NCI-H187 (cell line): ENCODE results near the gene ATP8A2.
"Not testable (repeated sequence)": the region's sequence is repeated elsewhere in the genome, so short reads cannot be mapped to it uniquely, and the experiment has no call there.

Source experiments
- DNase-seq, 2 experiments: peaks; one replicate each; lab custom pipeline; 2025; lab: John Stamatoyannopoulos, UW

ATP8A2 gene

GRCh38 chr13:25922376-25922775 lies 550.6 kb downstream of the ATP8A2 start:
- DNase-seq = no peak

GRCh38 chr13:25923217-25924085 lies 551.7 kb downstream of the ATP8A2 start:
- DNase-seq = no peak

GRCh38 chr13:25927363-25927762 lies 555.6 kb downstream of the ATP8A2 start:
- DNase-seq = no peak

GRCh38 chr13:25927932-25928331 lies 556.2 kb downstream of the ATP8A2 start:
- no peak for DNase-seq

- no peak for DNase-seq
Measured at GRCh38 chr13:25928941-25929505, 557.2 kb downstream of the ATP8A2 start.

- no peak for DNase-seq
Measured at GRCh38 chr13:25929816-25930215, 558.0 kb downstream of the ATP8A2 start.

GRCh38 chr13:25930653-25931052 lies 558.9 kb downstream of the ATP8A2 start:
- DNase-seq = no peak

GRCh38 chr13:25932365-25932764 lies 560.6 kb downstream of the ATP8A2 start:
- no peak for DNase-seq

GRCh38 chr13:25933520-25933919 lies 561.7 kb downstream of the ATP8A2 start:
- no peak for DNase-seq

- DNase-seq = no peak
Measured at GRCh38 chr13:25934127-25934526, 562.4 kb downstream of the ATP8A2 start.

- no peak for DNase-seq
Measured at GRCh38 chr13:25939961-25940687, 568.4 kb downstream of the ATP8A2 start.

- DNase-seq = no peak
Measured at GRCh38 chr13:25943081-25943480, 571.3 kb downstream of the ATP8A2 start.

GRCh38 chr13:25943658-25944057 lies 571.9 kb downstream of the ATP8A2 start:
- DNase-seq = no peak

- no peak for DNase-seq
Measured at GRCh38 chr13:25945596-25945995, 573.8 kb downstream of the ATP8A2 start.

GRCh38 chr13:25946321-25946720 lies 574.5 kb downstream of the ATP8A2 start:
- no peak for DNase-seq

GRCh38 chr13:25948910-25949309 lies 577.1 kb downstream of the ATP8A2 start:
- no peak for DNase-seq

- DNase-seq = no peak
Measured at GRCh38 chr13:25951831-25952230, 580.1 kb downstream of the ATP8A2 start.

- not testable (repeated sequence) for DNase-seq
Measured at GRCh38 chr13:25954080-25954479, 582.3 kb downstream of the ATP8A2 start.

- DNase-seq = not testable (repeated sequence)
Measured at GRCh38 chr13:25954943-25955342, 583.2 kb downstream of the ATP8A2 start.

GRCh38 chr13:25958986-25959385 lies 587.2 kb downstream of the ATP8A2 start:
- DNase-seq = no peak

GRCh38 chr13:25961294-25961693 lies 589.5 kb downstream of the ATP8A2 start:
- no peak for DNase-seq

GRCh38 chr13:25963674-25964073 lies 591.9 kb downstream of the ATP8A2 start:
- no peak for DNase-seq

- no peak for DNase-seq
Measured at GRCh38 chr13:25965596-25965995, 593.8 kb downstream of the ATP8A2 start.
